ENCODE data around the gene EIF3K.

EIF3K gene

DNA sequence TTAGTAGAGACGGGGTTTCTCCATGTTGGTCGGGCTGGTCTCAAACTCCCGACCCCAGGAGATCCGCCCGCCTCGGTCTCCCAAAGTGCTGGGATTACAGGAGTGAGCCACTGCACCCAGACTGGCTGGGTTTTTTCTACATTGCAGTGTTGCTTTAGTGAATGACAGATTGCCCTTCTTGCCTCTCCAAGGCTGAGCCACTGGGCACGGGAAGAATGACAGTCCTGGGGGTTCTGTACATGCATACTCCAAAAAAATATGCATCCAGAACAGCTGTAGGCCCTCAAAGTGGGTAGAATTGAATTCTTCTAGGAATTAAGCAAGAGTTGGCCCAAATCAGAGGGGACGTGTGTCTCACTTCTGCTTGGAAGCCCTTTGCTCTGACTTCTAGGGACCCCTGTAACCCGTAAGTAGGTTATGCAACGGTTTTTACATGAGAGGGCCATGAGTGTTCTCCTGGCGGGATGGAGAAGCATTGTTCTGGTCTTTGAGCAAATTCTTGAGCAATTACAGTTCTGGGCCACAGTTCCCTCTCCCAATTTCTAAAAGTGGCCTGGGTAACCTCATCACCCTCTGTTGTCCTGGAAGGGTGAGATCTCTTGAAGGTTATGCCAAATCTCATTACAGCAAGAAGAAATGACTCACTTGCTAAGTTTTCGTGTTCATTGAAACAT lies 32.1 kb downstream of the EIF3K start:
- DNase-seq: no peak

DNA sequence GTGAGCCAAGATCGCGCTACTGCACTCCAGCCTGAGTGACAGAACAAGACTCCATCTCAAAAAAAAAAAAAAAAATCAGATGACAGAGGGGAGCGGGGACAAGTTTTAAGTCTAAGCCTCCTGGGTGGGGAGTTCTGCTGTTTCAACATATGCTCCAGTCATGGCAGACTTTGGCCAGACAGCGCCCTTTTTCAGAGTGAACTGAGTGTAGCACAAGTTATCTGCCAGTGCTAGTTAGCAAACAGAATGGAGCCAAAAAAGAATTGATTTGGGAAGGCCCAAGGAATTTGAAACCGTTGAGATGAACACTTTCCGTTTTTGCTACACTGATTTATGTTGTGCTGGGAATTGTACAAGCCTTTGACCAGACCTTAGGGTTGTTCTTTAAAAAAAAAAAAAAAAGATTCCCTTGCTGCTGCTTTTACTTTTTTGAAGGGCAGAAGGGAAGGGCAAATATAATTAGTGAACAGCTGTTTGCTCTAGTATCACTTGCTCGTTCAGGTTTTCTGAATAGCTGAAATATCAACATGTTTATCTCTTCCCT lies 34.1 kb downstream of the EIF3K start:
- no peak for DNase-seq

DNA sequence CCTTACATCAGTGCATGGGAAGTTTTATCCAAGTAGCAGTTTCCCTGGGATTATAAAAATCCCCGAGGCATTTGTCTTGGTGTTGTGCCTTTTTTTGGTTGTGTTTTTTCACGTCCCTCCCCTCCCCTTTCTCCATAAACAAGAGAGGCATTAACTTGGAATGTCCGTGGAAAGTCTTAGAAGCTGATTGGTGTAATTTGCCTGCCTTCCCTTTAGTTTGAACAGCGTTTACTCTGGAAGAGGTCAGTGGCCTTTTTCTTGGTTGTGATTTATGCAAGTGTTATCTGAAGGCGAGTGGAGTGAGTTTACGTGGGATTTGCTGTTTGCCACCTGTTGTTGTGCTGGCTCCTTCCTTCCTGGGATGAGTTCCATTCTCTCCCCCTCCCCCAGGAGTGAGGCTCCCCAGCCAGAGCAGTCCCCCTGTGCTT lies 35.7 kb downstream of the EIF3K start:
- no peak for DNase-seq

DNA sequence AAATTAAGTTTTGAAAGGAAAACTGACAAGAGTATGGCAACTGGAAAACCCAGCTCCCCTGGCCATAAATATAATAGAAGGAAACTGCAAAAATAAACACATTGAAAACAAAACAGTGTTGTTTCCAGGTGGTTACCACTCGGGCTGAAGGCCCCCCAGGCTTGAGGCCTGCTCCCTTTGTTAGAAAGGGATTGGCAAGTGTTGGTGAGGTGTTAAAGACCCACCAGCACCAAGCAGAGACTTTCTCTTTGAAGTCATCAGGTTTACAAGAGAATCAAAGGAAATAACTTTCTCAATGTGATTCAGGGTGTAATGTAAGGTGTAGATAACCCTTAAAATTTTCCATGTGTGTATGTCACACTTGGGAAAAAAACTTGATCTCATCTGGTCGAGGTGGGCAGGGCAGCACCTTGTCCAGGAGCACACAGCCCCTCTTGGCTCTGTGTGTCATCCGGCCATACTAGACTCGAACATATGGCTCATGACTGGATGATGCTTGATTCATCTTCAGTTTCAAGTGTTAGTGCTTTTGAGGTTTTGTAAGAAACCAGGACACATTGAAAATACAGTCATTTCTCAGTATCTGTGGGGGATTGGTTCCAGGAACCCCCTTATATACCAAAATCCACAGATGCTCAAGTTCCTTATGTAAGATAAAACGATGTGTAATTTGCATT lies 36.3 kb downstream of the EIF3K start:
- peak; percentile 23 for DNase-seq

DNA sequence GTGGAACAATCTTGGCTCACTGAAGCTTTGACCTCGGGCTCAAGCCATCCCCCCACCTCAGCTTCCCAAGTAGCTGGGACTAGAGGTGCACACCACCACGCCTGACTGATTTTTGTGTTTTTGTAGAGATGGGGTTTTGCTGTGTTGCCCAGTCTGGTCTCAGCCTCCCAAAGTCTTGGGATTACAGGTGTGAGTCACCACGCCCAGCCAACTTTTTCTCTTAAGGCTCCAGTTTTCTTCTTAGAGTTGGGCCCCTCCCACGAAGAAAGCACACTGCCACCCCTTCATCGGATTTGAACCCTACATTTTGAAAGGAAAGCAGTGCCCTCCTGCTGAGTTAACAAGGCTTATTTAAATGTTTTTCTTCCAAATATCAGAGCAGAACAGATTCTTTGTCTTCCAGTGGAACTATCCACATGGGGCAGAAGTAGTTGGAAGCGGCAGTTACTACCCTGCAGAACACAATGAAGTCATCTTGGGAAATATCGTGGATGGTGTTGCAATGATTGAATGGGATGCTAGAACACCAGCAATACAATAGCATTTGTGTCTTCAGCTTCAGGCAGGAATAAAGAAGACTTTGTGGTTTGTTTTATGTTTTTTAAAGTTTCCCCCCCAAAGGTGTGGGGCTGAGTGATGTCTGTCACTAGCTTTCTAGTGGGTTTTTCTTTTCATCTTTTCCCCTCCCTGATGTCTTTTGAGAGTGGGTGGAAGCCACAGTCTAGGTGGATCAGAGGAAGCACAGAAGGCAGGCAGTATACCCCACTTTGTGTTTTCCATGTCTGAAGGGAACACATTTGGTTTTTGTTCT lies 37.4 kb downstream of the EIF3K start:
- DNase-seq: no peak

DNA sequence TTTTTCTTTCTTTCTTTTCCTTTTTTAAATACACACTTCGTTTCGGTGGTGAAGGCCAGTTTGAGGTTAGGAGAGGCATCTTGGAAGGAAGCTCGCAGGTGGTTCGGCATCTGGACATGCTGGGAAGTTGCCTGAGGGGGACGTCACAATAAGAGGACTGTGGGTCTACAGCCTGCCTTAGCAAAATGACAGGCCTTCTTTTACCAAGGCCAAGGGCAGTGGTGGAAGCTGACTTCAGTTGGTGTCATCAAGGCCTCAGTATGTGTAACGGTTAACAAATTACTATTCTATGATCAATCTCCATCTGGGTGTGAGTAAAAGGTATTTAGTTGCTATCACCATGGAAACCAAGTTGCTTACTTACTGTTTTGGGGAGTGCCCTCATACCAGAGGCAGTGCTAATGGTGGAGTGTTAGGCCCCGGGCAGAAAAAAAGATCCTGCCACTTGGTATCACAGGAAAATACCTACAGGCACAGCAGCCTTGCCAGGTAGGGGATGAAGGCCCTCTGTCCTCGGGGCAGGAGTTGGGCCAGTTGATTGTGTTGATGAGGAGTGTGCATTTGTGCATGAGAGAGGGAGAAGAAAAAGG lies 38.7 kb downstream of the EIF3K start:
- no peak for DNase-seq

DNA sequence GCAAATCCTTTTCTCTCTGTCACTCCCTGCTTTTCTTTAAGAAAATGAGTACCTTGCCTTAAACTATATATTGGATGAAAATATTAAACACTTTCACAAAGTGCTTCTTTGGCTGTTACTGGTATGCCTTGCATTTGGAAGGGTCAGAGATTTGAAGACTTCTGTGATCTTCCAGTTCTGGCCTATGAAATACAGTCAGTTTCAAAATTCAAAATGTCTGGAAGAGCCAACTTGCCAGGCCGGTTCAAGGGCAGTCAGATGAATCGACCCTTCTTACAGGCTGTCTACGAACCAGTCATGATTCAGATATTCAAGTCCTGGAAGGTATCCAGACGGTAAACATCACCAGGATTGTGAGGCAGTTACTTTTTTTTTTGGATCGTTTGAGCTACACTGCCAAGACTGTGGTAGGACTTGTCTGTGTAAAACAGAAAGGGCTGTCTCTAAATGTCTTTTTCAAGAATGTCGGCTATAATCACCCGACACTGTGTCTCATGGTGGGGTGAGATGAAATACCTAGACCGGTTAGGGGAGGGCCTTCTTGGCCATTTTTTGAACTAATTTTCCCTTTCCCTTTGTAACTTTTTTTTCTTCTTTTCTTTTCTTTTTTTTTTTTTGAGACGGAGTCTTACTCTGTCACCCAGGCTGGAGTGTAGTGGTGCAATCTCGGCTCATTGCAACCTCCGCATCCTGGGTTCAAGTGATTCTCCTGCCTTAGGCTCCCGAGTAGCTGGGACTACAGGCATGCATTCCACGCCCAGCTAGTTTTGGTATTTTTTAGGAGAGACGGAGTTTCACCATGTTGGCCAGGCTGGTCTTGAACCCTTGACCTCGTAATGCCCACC lies 39.7 kb downstream of the EIF3K start:
- DNase-seq: no peak

DNA sequence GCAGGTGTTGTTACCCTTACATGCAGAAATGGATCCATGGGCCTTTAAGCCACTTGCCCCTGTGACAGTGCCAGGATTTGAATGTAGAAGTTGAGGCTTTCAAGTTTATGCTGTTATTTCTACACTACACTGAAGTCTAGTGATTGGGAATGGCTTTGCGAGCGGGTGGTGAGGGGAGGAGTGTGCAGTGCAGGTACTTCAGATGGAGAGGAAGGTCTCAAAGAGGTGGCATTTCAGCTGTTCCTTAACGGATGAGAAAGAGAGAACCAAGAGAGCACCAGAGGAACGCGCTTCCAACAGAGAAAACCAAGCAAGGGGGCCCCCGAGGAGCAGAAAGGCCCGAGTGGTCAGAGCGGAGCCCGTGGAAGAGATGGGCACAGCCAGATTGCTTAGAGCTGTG lies 41.7 kb downstream of the EIF3K start:
- DNase-seq: no peak

DNA sequence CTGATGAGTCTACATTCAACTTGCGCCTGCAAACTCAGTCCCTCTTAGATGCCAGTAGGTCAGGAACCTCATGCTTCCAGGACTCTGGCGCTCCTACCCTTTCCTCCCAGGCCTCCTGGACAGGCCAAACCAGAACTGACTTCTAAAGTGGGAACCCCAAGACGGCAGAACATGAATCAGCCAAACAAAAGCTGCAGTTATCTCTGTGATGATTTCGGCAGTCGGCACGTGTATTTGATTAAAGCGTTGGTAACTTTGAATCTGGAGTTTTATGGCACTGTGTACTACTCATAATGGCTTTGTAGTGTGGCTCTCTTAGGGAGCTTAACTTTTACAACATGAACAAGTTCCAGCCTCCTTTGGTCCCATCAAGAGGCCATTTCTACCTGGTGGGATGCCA lies 42.1 kb downstream of the EIF3K start:
- DNase-seq: no peak

DNA sequence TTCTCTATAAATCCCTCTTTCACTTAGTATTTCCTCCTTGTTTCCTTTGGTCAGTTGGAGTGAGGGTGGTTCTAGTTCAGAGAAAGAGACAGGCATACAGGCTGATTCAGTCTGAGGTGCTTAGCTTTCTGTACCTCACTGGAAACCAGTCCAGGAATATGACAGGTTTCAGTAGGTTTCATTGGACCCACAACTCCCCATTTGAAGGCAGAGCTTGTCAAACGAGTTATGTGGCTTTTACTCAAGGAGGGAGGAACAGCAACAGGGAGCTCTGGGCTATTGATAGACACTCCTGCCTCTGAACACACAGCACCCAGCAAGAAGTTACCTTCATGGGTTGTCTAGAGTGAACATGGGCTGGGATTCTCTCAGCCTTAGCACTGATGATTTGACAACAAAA lies 43.0 kb downstream of the EIF3K start:
- DNase-seq: no peak

DNA sequence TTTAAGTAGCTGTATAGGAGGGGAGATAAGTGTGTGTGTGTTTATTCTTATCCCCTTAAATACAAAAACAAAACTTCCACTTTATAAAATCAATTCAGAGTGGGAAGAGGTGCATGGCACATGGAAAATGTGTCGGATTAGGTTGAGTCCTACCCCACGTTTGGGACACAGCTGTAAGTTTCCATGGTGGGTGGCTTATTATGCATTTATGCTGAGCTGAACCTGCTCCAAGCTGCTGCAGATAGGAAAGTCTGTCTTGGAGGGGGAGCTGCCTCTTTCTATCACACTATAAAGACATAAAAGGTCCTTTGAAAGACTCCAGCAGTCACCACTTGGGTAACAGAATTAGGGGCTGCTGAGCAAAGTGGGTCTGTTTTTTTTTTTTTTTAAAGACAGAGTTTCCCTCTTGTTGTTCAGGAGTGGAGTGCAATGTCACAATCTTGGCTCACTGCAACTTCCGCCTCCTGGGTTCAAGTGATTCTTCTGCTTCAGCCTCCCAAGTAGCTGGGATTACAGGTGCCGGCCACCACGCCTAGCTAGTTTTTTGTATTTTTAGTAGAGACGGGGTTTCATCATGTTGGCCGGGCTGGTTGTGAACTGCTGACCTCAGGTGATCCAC lies 43.7 kb downstream of the EIF3K start:
- no peak for DNase-seq

DNA sequence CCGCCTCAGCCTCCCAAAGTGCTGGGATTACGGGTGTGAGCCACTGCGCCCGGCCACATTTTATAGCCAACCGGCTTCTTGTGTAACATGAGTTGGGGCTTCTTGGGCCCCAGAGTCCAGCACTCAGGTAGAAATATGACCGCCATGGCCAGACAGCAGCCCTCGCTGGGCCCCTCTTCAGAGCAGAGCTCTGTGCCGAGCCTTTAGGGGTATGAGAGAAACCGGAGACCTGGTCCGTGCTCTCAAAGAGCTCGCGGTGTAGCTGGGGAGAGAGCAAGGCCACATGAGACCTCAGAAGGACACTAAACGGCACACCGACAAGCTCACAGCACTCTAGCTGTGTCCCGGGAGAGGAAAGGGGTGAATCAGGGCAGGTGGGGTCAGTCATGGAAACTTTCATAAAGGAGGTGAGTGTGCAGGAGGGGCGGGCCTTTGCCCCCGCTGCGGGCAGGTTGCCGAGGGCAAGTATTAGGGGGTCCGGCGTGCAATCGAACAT lies 44.2 kb downstream of the EIF3K start:
- no peak for DNase-seq

DNA sequence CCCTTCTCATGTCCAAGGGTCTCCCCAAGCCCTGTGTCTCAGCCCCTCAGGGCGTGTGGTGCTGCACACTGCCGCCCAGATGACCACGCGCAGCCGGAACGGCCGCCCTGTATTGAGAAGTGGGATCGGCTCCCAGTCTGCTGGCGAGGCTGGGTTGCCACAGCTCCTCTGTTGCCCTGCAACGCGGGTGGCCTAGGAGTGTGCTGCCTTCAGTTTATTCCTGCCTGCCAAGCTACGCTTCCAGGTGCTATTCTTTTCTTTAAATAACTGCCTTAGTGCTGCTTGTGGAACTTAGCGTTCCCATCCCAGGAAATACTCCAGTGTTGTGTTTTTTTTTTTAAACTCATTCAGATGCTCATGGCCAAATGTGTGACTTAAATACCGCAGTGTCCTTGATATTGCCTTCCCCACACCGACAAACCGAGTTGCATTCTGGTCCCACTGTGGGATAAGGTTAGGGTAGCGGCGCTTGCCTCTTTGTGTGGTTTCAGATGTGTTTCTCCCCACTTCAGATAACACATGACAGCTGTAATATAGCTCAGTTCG lies 45.0 kb downstream of the EIF3K start:
- no peak for DNase-seq

DNA sequence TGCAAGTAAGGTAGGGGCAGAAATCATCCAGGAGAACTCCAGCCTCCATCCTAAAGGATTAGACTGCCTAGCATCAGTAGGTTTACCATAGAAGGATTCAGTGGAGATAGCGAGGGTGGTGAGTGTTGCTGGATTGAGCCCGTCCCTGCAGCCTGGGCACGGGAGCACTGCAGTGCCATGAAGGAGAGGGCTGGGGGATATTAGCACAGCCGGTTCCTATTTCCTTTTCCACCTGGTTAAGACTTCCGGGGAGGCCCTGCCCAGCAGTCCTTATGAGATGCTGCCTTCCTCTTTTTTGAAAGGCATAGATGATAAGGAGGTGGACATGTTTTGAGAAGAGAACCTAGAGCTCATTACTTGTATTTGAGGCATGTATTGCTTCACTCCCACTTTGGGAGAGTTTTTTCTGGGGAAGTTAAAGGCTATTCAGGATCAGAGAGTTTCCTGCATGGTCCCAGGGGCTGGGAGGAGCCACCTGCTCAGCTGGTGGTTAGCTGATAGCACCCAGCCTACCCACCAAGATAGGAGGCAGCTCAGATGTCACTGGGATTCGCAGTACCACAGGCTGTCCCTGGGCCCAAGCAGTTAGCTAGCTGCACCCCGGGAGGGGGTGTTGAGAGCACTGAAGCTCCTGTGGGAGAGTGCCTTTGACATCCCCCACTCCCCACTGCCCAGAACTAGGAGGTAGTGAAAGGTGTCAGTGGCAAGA lies 45.7 kb downstream of the EIF3K start:
- no peak for DNase-seq

DNA sequence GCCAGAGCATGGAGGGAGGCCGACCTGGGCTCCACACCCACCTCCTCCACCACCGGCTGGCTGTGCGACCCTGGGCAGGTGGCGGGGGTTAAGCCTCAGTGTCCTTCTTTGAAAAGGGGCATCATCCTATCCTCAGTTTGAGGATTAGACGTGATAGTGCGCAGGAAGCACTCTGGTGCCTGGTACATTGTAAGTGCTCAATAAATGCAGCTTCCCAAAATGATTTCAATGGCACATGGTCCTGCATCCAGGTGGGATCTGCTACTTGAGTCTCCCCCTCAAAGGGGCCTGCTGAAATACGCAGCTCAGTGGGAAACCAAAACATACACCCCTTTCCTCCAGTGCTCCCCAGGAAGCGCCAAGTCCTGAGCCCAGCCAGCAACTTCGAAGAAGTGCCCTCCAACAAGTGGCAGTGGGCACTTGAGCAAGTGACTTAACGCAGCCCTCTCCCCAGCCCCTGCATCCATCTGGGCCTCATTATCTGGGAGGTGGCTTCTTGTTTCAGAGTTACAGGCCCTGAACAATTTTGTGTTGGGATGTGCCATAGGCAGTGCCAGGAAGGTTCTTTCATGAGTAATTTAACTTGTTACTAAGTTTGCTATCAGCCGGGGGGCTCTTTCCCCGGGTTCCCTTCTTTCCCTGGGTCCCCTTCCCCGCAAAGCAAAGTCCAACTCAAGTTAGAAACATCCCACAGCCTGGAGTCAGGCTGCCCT lies 46.4 kb downstream of the EIF3K start:
- no peak for DNase-seq

DNA sequence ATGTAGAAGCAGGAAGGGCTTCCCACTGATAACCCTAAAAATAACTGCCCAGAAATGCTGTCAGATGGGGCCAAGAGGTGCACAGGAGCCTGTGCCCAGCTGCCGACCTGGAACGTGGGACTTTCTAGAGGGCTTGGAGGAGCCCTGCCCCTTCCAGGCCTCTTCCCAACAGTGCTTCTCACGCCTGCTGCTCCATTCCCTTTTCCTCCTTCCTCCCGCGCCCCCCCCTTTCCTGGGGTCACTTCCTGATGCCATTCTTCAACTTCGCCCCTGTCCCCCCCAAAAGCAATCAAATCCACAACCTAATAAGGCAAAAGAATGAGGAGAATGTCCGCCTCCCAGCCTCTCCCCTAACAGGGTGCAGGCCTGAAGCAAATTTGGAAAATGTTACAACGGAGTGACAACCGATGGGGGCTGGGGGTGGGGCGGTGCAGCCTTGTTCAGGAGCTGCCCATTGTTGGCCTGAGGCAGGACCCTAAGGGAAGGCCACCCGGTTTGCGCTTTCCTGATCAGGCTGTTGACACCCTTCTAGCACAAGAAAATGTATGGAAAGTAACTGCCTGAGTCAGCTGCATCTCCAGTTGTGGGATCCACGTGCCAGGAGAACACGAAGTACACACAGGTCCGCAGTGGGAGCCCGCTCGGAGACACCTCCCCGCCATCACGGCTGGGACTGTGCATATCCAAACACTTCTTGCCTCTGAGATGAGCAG lies 47.1 kb downstream of the EIF3K start:
- DNase-seq: no peak

DNA sequence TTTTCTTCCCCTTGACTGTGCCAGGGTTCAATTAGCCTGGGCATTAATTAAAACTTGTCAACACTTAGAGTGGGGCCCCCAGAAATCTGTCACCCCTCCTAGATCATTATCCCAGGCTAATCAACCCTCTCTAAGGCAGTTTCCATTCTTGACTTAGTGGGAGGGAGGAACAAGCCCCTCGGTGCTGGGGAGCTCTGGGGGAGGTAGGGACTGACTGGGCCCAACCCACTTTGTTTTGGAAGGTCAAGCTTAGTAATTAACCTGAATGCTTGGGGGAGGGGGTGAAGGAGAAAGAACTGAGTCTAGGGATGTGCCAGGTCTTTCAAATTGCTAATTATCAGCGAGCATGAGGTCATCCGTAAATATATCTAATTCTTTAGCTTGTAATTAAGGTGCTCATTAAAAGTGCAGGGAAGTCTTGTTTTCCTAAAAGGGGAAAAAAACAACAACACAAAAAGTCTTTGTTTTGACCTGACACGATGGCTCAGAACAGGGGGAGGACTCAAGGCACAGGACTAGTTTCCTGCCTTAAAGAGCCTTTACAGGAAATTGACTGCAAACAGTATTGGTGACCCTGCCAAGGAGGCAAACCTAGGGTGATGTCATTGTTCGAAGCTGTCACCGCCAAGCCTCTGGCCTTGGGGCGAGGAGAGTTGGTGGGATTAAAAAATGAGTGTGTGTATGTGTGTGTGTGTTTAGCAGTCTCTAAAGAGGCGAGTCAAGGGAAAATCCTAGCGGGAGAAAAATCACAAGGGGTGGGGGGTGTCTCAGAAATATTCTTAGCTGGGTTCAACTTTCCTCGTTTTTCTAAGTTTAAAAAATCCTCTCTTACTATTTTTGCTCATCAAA lies 47.9 kb downstream of the EIF3K start:
- no peak for DNase-seq

DNA sequence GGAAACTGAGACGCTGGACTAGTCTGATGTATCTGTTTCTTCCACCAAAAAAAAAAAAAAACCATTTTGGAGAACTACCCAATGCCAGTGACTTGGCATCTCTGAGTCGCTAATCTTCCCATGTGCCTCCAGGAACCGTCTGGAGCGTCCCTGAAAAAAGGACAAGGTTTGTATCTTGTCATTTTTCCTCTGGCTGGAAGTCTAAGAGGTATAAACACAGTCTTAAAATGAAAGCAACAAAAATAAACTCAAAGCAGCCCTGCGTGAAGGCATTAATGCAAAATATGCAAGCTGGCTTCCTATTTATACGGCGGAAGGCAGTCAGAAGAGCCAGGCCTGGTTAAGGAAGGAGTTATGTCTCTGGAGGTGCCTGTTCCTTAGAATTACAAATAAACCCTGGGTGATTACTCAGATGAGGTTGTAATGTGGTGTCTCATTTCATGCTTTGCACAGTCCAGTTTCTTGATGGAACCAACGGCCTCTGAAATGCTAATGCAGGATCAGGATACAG lies 48.7 kb downstream of the EIF3K start:
- no peak for DNase-seq
